ENCODE results near the gene TDRD3. TPM values are rescaled to one million over a fixed set of nuclear protein-coding genes. Genes with fewer than 3 reads are reported as not detected.
A peak's percentile ranks its signal among the peaks of the same experiment; 100 is the strongest.

TDRD3 gene
- total RNA-seq, 1 donor from 2014 or later, result 61.6 TPM

DNA sequence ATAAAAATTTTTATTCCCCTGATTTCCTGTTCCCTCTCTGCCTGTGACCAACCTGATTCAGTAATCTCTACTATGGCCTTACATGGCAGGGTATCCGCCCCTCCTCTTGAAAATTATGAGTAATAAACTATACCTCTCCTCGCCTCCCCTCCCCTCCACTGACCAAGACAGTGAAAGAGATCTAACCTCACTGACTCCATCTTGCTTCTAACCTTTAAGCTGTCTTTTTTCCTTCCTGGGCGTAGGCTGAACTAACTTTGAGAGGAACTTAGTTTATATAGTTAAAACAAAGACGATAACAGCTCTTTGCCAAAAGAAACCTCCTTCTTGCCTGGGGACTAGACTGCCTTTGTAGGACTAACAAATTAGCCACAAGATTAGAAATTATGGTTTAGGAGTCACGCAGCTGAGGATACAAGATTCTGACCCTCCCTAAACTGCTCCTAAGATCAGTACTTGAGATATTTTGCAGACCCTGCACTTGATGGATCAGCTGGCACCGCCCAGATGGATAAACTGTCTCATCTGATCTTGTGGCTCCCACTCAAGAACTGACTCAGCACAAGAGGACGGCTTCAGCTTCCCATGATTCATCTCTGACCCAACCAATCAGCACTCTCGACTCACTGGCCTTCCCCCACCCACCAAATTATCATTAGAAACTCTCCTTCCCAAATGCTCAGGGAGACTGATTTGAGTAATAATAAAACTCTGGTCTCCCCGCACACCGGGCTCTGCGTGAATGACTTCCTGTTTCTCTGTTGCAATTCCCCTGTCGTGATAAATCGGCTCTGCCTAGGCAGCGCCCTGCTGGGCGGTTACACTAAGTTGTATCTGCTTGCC, 187.1 kb downstream of the TDRD3 start:
- H3K9me3 ChIP-seq (ENCODE audit: control insufficient read depth in 3 of 3, low read length in 3 of 3), result no peaks in the 10 kb centered on the region
- H3K36me3 ChIP-seq (ENCODE audit: control insufficient read depth in 3 of 3, insufficient read depth in 3 of 3, low read length in 3 of 3), result no peaks in the 10 kb centered on the region
- no peak overlapping the region for H3K4me3 ChIP-seq (ENCODE audit: low read length in 3 of 3)
- H3K4me1 ChIP-seq (ENCODE audit: control insufficient read depth in 3 of 3, insufficient read depth in 3 of 3, low read length in 3 of 3), result no peaks in the 10 kb centered on the region
- H3K27ac ChIP-seq (ENCODE audit: low read depth, low read length), result peak overlapping the region; percentile 54
- no peak overlapping the region for H3K9ac ChIP-seq (ENCODE audit: low read depth in 1 of 3, low read length in 3 of 3)
- no peaks in the 10 kb centered on the region for H3K27me3 ChIP-seq (ENCODE audit: control insufficient read depth in 3 of 3, insufficient read depth in 3 of 3, low read length in 3 of 3)

GRCh38 chr13:60584976-60585375, 188.0 kb downstream of the TDRD3 start:
- no peaks in the 10 kb centered on the region for H3K9me3 ChIP-seq (ENCODE audit: control insufficient read depth in 3 of 3, low read length in 3 of 3)
- no peak overlapping the region for H3K27ac ChIP-seq (ENCODE audit: low read depth, low read length)
- no peaks in the 10 kb centered on the region for H3K4me1 ChIP-seq (ENCODE audit: control insufficient read depth in 3 of 3, insufficient read depth in 3 of 3, low read length in 3 of 3)
- no peak overlapping the region for H3K9ac ChIP-seq (ENCODE audit: low read depth in 1 of 3, low read length in 3 of 3)
- peak overlapping the region in 1 of 3 donors; percentile 4 for H3K4me3 ChIP-seq (ENCODE audit: low read length in 3 of 3)
- H3K36me3 ChIP-seq (ENCODE audit: control insufficient read depth in 3 of 3, insufficient read depth in 3 of 3, low read length in 3 of 3), result no peaks in the 10 kb centered on the region
- no peaks in the 10 kb centered on the region for H3K27me3 ChIP-seq (ENCODE audit: control insufficient read depth in 3 of 3, insufficient read depth in 3 of 3, low read length in 3 of 3)

DNA sequence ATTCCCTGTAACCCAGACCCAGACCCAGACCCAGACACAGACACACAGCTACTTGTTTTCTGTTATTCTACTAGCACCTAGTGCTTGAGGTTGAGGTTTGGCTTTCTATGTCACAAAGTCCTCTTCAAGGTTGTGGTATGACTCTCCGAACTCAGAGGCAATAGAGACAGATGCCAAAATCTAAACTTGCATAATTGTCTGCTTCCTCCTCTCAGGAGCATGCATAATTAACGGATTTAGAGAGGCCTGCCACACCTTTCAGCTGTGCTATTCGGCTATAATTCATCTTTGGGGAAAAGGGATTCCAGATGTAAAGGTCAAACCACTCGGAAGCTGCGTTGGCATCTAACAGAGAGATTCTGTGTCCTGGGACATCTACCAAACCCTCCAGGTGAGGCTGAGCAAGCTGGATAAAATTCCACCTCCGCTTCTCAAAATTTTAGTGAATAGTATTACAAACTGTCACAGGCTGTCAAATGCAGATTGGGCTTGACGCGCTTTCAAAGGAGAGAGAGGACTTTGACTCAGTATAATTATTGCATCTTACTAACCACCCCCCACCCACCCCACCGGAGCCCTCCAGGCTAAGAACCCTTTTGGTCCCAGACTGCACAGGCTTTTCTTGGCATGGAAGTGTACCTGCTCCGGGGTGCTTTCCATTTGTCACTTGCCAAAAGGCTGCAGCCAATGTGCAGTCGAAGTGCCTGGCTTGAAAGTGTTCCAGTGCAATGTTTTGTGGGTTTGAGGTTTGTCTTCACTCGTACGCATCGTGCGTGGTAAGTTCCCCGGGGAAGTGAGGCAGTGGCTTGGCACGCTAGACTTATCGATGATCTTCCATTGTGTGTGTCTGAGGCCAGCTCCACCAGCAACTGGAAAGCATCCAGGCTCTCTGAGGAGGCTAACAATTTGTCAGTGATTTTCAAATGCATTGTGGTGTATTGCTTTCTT, 194.1 kb downstream of the TDRD3 start:
- Histone ChIP-seq H3K4me3 (ENCODE audit: low read length in 3 of 3) (no peak overlapping the region), H3K27me3 (ENCODE audit: control insufficient read depth in 3 of 3, insufficient read depth in 3 of 3, low read length in 3 of 3) (peaks cover 0 to 4% (median 2%) of the 10 kb centered on the region in 3 donors), H3K36me3 (ENCODE audit: control insufficient read depth in 3 of 3, insufficient read depth in 3 of 3, low read length in 3 of 3) (no peaks in the 10 kb centered on the region), H3K9me3 (ENCODE audit: control insufficient read depth in 3 of 3, low read length in 3 of 3) (no peaks in the 10 kb centered on the region), H3K27ac (ENCODE audit: low read depth, low read length) (no peak overlapping the region), H3K4me1 (ENCODE audit: control insufficient read depth in 3 of 3, insufficient read depth in 3 of 3, low read length in 3 of 3) (peaks cover 0 to 3% (median 0%) of the 10 kb centered on the region in 3 donors), H3K9ac (ENCODE audit: low read depth in 1 of 3, low read length in 3 of 3) (no peak overlapping the region)

DNA sequence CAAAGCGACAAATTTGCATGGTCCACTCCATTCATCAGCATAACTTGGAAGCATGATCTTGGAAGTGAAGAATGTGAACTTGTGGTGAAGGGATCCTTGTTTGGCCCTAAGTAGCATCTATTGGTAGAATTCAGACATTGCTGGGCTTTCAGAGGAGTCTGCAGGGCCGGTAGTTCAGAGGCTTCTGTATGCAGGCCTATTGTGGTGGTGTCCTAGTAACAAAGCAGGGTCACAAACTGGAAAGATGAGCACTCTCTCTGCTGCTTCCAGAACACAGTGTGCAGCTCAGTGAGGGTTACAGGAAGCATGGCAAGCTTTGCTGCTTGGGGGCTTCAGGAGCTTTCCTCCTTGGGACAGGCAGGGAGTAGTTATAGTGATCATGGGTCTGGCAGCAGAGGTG, 206.0 kb downstream of the TDRD3 start:
- Histone ChIP-seq H3K27ac (ENCODE audit: low read depth, low read length) (no peak overlapping the region), H3K4me1 (ENCODE audit: control insufficient read depth in 3 of 3, insufficient read depth in 3 of 3, low read length in 3 of 3) (no peaks in the 10 kb centered on the region), H3K9me3 (ENCODE audit: control insufficient read depth in 3 of 3, low read length in 3 of 3) (no peaks in the 10 kb centered on the region), H3K27me3 (ENCODE audit: control insufficient read depth in 3 of 3, insufficient read depth in 3 of 3, low read length in 3 of 3) (peaks cover 0 to 2% (median 0%) of the 10 kb centered on the region in 3 donors), H3K9ac (ENCODE audit: low read depth in 1 of 3, low read length in 3 of 3) (no peak overlapping the region), H3K36me3 (ENCODE audit: control insufficient read depth in 3 of 3, insufficient read depth in 3 of 3, low read length in 3 of 3) (no peaks in the 10 kb centered on the region), H3K4me3 (ENCODE audit: low read length in 3 of 3) (no peak overlapping the region)

DNA sequence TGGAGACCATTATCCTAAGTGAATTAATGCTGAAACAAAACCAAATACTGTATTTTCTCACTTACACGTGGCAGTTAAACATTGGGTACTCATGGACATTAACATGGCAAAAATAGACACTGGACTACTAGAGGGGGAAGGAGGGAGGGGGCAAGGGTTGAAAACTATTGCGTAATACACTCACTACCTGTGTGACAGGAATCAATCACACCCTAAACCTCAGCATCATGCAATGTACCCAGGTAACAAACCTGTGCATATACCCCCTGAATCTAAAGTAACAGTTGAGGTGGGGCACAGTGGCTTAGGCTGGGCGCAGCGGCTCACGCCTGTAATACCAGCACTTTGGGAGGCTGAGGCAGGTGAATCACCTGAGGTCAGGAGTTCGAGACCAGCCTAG, 207.0 kb downstream of the TDRD3 start:
- H3K9ac ChIP-seq (ENCODE audit: low read depth in 1 of 3, low read length in 3 of 3), result no peak overlapping the region
- no peaks in the 10 kb centered on the region for H3K36me3 ChIP-seq (ENCODE audit: control insufficient read depth in 3 of 3, insufficient read depth in 3 of 3, low read length in 3 of 3)
- H3K4me1 ChIP-seq (ENCODE audit: control insufficient read depth in 3 of 3, insufficient read depth in 3 of 3, low read length in 3 of 3), result no peaks in the 10 kb centered on the region
- H3K9me3 ChIP-seq (ENCODE audit: control insufficient read depth in 3 of 3, low read length in 3 of 3), result no peaks in the 10 kb centered on the region
- no peak overlapping the region for H3K4me3 ChIP-seq (ENCODE audit: low read length in 3 of 3)
- peaks cover 0 to 2% (median 0%) of the 10 kb centered on the region in 3 donors for H3K27me3 ChIP-seq (ENCODE audit: control insufficient read depth in 3 of 3, insufficient read depth in 3 of 3, low read length in 3 of 3)
- no peak overlapping the region for H3K27ac ChIP-seq (ENCODE audit: low read depth, low read length)

DNA sequence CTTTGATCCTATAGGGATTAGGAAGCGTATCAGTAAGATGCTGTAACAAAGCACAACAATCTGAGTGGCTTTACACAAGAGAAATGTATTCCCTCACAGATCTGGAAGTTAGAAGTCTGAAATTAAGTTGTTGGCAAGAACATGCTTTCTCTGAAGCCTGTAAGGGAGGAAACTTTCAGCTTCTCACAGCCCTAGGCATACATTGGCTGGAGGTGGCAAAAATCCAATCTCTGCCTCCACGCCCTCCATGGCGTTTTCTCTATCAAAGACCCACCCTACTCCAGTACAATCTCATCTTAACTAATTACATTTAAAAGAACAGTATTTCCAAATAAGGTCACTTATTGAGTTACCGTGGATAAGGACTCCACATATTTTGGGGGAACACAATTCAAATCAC, 211.9 kb downstream of the TDRD3 start:
- Histone ChIP-seq H3K4me3 (ENCODE audit: low read length in 3 of 3) (no peak overlapping the region), H3K27me3 (ENCODE audit: control insufficient read depth in 3 of 3, insufficient read depth in 3 of 3, low read length in 3 of 3) (peaks cover 0 to 4% (median 0%) of the 10 kb centered on the region in 3 donors), H3K36me3 (ENCODE audit: control insufficient read depth in 3 of 3, insufficient read depth in 3 of 3, low read length in 3 of 3) (no peaks in the 10 kb centered on the region), H3K9ac (ENCODE audit: low read depth in 1 of 3, low read length in 3 of 3) (no peak overlapping the region), H3K4me1 (ENCODE audit: control insufficient read depth in 3 of 3, insufficient read depth in 3 of 3, low read length in 3 of 3) (no peaks in the 10 kb centered on the region), H3K9me3 (ENCODE audit: control insufficient read depth in 3 of 3, low read length in 3 of 3) (no peaks in the 10 kb centered on the region), H3K27ac (ENCODE audit: low read depth, low read length) (no peak overlapping the region)

GRCh38 chr13:60611523-60611922, 214.5 kb downstream of the TDRD3 start:
- Histone ChIP-seq H3K27ac (ENCODE audit: low read depth, low read length) (no peak overlapping the region), H3K36me3 (ENCODE audit: control insufficient read depth in 3 of 3, insufficient read depth in 3 of 3, low read length in 3 of 3) (no peaks in the 10 kb centered on the region), H3K27me3 (ENCODE audit: control insufficient read depth in 3 of 3, insufficient read depth in 3 of 3, low read length in 3 of 3) (peaks cover 0 to 6% (median 0%) of the 10 kb centered on the region in 3 donors), H3K4me3 (ENCODE audit: low read length in 3 of 3) (no peak overlapping the region), H3K9me3 (ENCODE audit: control insufficient read depth in 3 of 3, low read length in 3 of 3) (no peaks in the 10 kb centered on the region), H3K9ac (ENCODE audit: low read depth in 1 of 3, low read length in 3 of 3) (no peak overlapping the region), H3K4me1 (ENCODE audit: control insufficient read depth in 3 of 3, insufficient read depth in 3 of 3, low read length in 3 of 3) (no peaks in the 10 kb centered on the region)

- H3K27me3 ChIP-seq (ENCODE audit: control insufficient read depth in 3 of 3, insufficient read depth in 3 of 3, low read length in 3 of 3), result peaks cover 0 to 6% (median 0%) of the 10 kb centered on the region in 3 donors
- H3K4me3 ChIP-seq (ENCODE audit: low read length in 3 of 3), result no peak overlapping the region
- no peaks in the 10 kb centered on the region for H3K9me3 ChIP-seq (ENCODE audit: control insufficient read depth in 3 of 3, low read length in 3 of 3)
These were observed 215.6 kb downstream of the TDRD3 start for GRCh38 chr13:60612593-60612992.

DNA sequence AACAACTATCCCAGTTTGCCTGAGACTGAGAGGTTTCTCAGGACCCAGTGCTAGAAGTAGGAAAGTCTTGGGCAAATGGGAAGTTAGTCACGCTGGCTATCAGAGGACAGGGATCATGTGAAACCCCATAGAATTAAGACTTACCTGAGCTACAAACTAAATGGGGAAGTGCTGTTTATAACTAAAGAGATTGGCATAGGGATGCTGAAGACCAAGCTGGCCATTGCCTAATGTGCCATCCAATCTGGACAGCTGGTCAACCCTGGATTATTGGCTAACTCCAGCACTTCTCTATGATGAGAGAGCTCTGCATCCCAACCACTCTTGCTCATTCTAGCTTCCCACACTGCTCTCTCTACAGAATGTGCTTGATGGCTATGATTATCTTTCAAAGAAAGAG, 216.1 kb downstream of the TDRD3 start:
- no peaks in the 10 kb centered on the region for H3K4me1 ChIP-seq (ENCODE audit: control insufficient read depth in 3 of 3, insufficient read depth in 3 of 3, low read length in 3 of 3)
- H3K9ac ChIP-seq (ENCODE audit: low read depth in 1 of 3, low read length in 3 of 3), result no peak overlapping the region
- no peaks in the 10 kb centered on the region for H3K9me3 ChIP-seq (ENCODE audit: control insufficient read depth in 3 of 3, low read length in 3 of 3)
- H3K27me3 ChIP-seq (ENCODE audit: control insufficient read depth in 3 of 3, insufficient read depth in 3 of 3, low read length in 3 of 3), result peaks cover 0 to 6% (median 0%) of the 10 kb centered on the region in 3 donors
- no peak overlapping the region for H3K4me3 ChIP-seq (ENCODE audit: low read length in 3 of 3)
- no peaks in the 10 kb centered on the region for H3K36me3 ChIP-seq (ENCODE audit: control insufficient read depth in 3 of 3, insufficient read depth in 3 of 3, low read length in 3 of 3)
- no peak overlapping the region for H3K27ac ChIP-seq (ENCODE audit: low read depth, low read length)

More at GRCh38 chr13:60612593-60612992, 215.6 kb downstream of the TDRD3 start:
- H3K27ac ChIP-seq (ENCODE audit: low read depth, low read length), result no peak overlapping the region
- H3K9ac ChIP-seq (ENCODE audit: low read depth in 1 of 3, low read length in 3 of 3), result no peak overlapping the region
- no peaks in the 10 kb centered on the region for H3K36me3 ChIP-seq (ENCODE audit: control insufficient read depth in 3 of 3, insufficient read depth in 3 of 3, low read length in 3 of 3)
- H3K4me1 ChIP-seq (ENCODE audit: control insufficient read depth in 3 of 3, insufficient read depth in 3 of 3, low read length in 3 of 3), result no peaks in the 10 kb centered on the region

Data from skeletal muscle tissue (tissue), 4 donors.